IPS DF 6.9 (cell line): ENCODE results near the gene VAV3.
A peak's percentile ranks its signal among the peaks of the same experiment; 100 is the strongest.

Source experiments
- DNase-seq: peaks from one replicate; pipeline ENCODE4 v3.0.0-alpha.2; 2013; ENCODE audit warnings: low read depth, low spot score
- H3K27ac ChIP-seq: one replicate; pipeline ENCODE4 v1.5.1; 2013; ENCODE audit warnings: low read length, control low read depth
- H3K27me3 ChIP-seq: 2 replicates; pipeline ENCODE4 v1.6.1; 2013; ENCODE audit warnings: mild to moderate bottlenecking, low read length; ENCODE audit not compliant: control insufficient read depth, insufficient read depth
- H3K36me3 ChIP-seq: 2 replicates; pipeline ENCODE4 v1.6.1; 2013; ENCODE audit warnings: low read length; ENCODE audit not compliant: control insufficient read depth, insufficient read depth
- H3K4me1 ChIP-seq: 2 replicates; pipeline ENCODE4 v1.6.1; 2013; ENCODE audit warnings: low read length; ENCODE audit not compliant: control insufficient read depth, insufficient read depth
- H3K4me3 ChIP-seq: 2 replicates; pipeline ENCODE4 v1.5.1; 2013; ENCODE audit warnings: mild to moderate bottlenecking, low read length
- H3K9me3 ChIP-seq: 2 replicates; pipeline ENCODE4 v1.6.1; 2013; ENCODE audit warnings: low read length, inconsistent platforms; ENCODE audit not compliant: control insufficient read depth, insufficient read depth
- WGBS: extraction: QIAGEN DNeasy Blood & Tissue Kit; methylation state at CpG from one replicate; pipeline ENCODE4 v1.1.7; 2013; ENCODE audit warnings: mixed read lengths, missing lambda C conversion rate; ENCODE audit not compliant: insufficient read length, insufficient coverage; 5-methylcytosine and 5-hydroxymethylcytosine counted together

The VAV3 gene

DNA sequence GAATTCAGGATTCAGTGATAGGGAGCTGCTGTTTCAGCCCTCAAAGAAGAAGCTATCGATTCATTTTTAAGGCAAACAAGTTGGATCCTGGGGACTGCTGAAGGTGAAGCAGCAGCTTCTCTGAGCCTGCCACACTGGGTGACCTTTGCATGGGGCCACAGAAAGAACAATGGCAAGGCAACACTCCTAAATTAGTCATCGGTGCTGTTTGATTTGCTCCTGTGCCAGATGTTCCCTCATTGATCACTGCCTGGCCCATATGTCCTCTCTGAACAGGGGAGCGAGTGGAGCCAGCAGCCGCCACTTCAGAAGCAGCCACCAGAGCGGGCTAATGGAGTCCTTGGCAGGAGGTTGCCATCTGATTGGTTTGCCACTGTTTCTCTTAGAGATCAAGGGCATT is 432.7 kb downstream of the VAV3 start:
- WGBS: no CpG with 5 or more reads among the region's 5 CpGs
- no peak overlapping the region for H3K27ac ChIP-seq
- no peaks in the 10 kb centered on the region for H3K27me3 ChIP-seq
- no peaks in the 10 kb centered on the region for H3K9me3 ChIP-seq
- no peaks in the 10 kb centered on the region for H3K36me3 ChIP-seq
- H3K4me1 ChIP-seq: no peaks in the 10 kb centered on the region
- no peak for DNase-seq
- no peak overlapping the region for H3K4me3 ChIP-seq

DNA sequence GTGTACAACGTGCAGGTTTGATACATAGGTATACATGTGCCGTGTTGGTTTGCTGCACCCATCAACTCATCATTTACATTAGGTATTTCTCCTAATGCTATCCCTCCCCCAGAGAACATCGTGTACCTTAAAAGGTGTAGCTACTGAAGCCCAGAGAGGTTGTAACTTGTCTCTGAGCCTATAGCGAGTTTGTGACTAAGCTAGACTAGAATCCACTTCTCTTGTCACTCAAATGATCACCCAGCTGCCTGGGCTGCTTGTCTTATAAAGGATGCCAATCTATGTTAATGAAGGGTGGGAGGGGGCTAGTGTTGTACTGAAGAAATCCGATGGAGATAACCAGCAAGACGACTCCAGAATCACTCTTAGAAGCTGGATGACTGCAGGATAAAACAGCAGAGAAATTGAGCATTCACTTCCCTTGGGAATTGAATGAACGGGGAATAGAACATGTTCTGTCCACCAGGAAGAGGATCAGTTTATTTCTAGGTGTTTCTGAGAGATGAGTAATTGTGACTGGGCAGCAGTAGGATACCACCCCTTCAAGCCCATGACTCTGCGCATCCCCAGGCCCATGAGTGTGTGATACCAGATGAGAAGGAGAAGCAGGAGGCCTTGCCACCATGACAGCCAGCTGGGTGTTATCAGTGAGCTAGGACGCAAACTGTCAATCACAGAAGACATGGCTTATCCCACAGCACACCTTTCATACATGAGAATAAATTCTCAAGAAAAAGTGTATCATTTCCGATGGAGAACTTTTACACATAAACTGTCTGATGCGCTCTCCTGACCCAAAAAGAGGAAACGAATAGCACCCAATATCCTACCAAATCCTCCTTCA is 433.7 kb downstream of the VAV3 start:
- no peak overlapping the region for H3K4me3 ChIP-seq
- no peak for DNase-seq
- WGBS: no CpG with 5 or more reads among the region's 12 CpGs
- H3K9me3 ChIP-seq: no peaks in the 10 kb centered on the region
- H3K36me3 ChIP-seq: no peaks in the 10 kb centered on the region
- H3K27me3 ChIP-seq: no peaks in the 10 kb centered on the region
- H3K4me1 ChIP-seq: no peaks in the 10 kb centered on the region
- no peak overlapping the region for H3K27ac ChIP-seq

GRCh38 chr1:107530543-107530942 is 434.4 kb downstream of the VAV3 start:
- no peak for DNase-seq
- H3K27me3 ChIP-seq: no peaks in the 10 kb centered on the region
- H3K36me3 ChIP-seq: no peaks in the 10 kb centered on the region
- H3K27ac ChIP-seq: no peak overlapping the region
- H3K4me3 ChIP-seq: no peak overlapping the region
- no peaks in the 10 kb centered on the region for H3K4me1 ChIP-seq
- H3K9me3 ChIP-seq: no peaks in the 10 kb centered on the region
- no CpG with 5 or more reads among the region's 6 CpGs for WGBS

DNA sequence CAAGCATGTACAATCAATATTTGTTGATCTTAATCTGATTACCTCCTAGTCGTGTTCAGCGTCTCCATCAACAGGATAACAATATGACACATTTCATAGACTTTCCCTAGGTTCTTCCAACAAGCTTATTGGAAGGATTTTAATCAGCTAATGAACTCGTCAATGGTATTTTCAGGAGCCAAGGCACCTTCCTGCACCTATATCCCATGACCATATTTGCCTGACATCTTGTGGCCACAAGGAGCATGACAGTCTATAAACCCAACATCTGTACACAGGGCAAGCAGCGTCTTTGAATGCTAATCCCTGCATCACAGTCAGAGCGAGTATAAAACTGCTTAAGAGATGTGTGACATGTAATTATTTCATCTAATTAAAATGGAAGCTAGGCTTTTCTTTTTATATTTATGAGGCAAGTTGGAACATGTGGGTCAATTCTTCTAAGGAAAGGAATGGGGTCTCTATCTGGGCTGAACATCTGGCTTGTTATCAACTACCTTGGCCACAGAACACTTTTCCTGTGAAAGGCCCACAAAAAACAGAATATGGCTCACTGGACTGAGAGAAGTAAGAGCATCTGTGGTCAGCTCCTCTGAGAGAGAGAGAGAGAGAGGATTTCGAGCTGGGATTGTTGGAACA is 435.4 kb downstream of the VAV3 start:
- H3K36me3 ChIP-seq: no peaks in the 10 kb centered on the region
- no peak overlapping the region for H3K4me3 ChIP-seq
- DNase-seq: peak; percentile 13
- H3K27ac ChIP-seq: no peak overlapping the region
- no peaks in the 10 kb centered on the region for H3K27me3 ChIP-seq
- WGBS: no CpG with 5 or more reads among the region's 6 CpGs
- H3K9me3 ChIP-seq: no peaks in the 10 kb centered on the region
- H3K4me1 ChIP-seq: no peaks in the 10 kb centered on the region

DNA sequence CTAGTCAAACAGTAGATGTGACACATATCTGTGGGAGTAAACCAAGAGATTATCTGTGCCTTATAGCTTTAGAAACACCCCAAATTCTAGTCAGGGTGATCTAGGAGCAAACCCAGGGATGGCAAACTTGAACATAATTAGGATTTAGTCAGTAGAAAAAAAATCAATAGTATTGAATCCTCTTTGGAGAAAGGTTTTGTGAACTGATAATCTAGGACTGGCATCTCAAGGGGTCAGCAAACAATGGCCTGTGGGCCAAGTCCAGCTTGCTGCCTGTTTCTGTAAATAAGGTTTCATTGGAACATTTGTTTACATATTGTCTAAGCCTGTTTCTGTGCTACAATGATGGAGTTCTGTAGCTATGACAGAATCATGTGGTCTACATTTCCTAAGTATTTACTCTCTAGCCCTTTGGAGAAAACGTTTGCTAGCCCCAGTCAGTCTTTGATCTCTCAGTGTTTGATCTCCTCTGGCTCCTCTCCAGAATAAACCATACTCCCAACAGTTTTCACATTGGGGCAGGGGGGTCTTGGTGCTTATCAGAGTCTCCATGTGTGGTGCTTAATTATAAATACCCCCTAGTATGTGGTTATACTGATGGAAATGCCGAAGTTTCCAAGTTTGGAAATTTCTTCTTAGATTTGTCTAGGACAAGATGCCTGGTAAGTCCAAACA is 438.3 kb downstream of the VAV3 start:
- H3K27ac ChIP-seq: no peak overlapping the region
- H3K27me3 ChIP-seq: no peaks in the 10 kb centered on the region
- H3K36me3 ChIP-seq: no peaks in the 10 kb centered on the region
- no peaks in the 10 kb centered on the region for H3K9me3 ChIP-seq
- H3K4me3 ChIP-seq: no peak overlapping the region
- no peak for DNase-seq
- no peaks in the 10 kb centered on the region for H3K4me1 ChIP-seq
- WGBS: no CpG with 5 or more reads among the region's 2 CpGs

GRCh38 chr1:107525961-107526360 is 439.0 kb downstream of the VAV3 start:
- no CpG with 5 or more reads among the region's 2 CpGs for WGBS
- DNase-seq: no peak

DNA sequence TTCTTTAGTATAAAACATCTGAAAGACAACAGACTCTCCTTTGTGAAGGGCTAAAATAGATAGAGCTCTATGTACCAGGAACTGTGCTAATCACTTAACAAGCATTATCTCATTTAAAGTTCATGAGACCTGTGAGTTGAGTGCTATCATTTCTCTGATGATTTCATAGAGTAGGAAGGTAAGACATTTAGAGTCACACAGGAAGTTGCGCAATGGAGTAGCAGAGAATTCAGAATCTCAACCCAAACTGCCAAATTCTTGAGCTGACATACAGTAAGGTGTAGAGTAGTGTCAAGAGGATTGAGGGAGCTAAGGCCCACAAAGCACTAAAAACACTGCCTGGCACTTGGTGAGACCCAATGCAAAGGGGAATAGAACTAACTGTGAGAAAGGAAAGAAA is 439.8 kb downstream of the VAV3 start:
- no peak overlapping the region for H3K4me3 ChIP-seq
- H3K27ac ChIP-seq: no peak overlapping the region
- no peaks in the 10 kb centered on the region for H3K36me3 ChIP-seq
- no peaks in the 10 kb centered on the region for H3K9me3 ChIP-seq
- H3K27me3 ChIP-seq: no peaks in the 10 kb centered on the region
- no peak for DNase-seq
- no CpG with 5 or more reads among the region's 1 CpG for WGBS
- no peaks in the 10 kb centered on the region for H3K4me1 ChIP-seq

More at GRCh38 chr1:107525961-107526360, 439.0 kb downstream of the VAV3 start:
- no peaks in the 10 kb centered on the region for H3K4me1 ChIP-seq
- no peak overlapping the region for H3K27ac ChIP-seq
- no peak overlapping the region for H3K4me3 ChIP-seq
- H3K9me3 ChIP-seq: no peaks in the 10 kb centered on the region
- H3K36me3 ChIP-seq: no peaks in the 10 kb centered on the region
- no peaks in the 10 kb centered on the region for H3K27me3 ChIP-seq

- Histone ChIP-seq H3K27me3 (no peaks in the 10 kb centered on the region), H3K4me3 (no peak overlapping the region), H3K27ac (no peak overlapping the region), H3K9me3 (no peaks in the 10 kb centered on the region), H3K36me3 (no peaks in the 10 kb centered on the region), H3K4me1 (no peaks in the 10 kb centered on the region)
- DNase-seq: no peak
- WGBS: no CpG with 5 or more reads among the region's 2 CpGs
Observed at GRCh38 chr1:107524301-107524700, 440.7 kb downstream of the VAV3 start.

- no peaks in the 10 kb centered on the region for H3K9me3 ChIP-seq
- H3K4me1 ChIP-seq: no peaks in the 10 kb centered on the region
- H3K27ac ChIP-seq: no peak overlapping the region
- no peaks in the 10 kb centered on the region for H3K36me3 ChIP-seq
- no CpG with 5 or more reads among the region's 4 CpGs for whole genome bisulfite sequencing
- no peak overlapping the region for H3K4me3 ChIP-seq
- no peak for DNase-seq
- H3K27me3 ChIP-seq: no peaks in the 10 kb centered on the region
Observed at GRCh38 chr1:107523736-107524135, 441.2 kb downstream of the VAV3 start.

DNA sequence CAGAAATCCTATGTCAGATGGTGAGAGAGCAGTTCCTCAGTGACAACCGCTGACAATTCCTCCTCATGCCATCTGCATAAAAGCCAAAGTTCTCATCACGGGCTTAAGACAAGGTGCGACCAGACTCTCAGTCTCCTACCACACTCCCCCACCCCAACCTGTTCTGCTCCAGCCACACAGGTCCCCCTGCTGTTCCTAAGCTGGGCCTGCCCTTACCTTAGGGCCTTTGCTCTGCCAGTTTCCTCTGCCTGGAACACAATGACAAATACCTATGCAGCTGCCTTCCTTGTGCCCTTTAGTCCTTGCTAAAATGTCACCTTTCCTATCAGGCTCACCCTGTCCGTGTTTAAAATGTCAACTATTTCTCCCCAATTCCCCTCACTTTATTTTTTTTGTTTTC is 441.9 kb downstream of the VAV3 start:
- H3K27me3 ChIP-seq: no peaks in the 10 kb centered on the region
- no peak for DNase-seq
- no peaks in the 10 kb centered on the region for H3K4me1 ChIP-seq
- no peak overlapping the region for H3K4me3 ChIP-seq
- no peak overlapping the region for H3K27ac ChIP-seq
- no CpG with 5 or more reads among the region's 4 CpGs for WGBS
- no peaks in the 10 kb centered on the region for H3K9me3 ChIP-seq
- H3K36me3 ChIP-seq: no peaks in the 10 kb centered on the region
